A549 (cell line): ENCODE measurements around the gene TPO. TPM values are rescaled to one million over a fixed set of nuclear protein-coding genes. Genes with fewer than 3 reads are reported as not detected.

Experiments
- ATAC-seq, 2 experiments: fragments of 200-7000 bp in 1 of 2; fragments of >200 bp in 1 of 2; cut with Nextera tagmentation in 1 of 2; cut with Tn5 transposase in 1 of 2; 3 replicates each; pipeline versions ENCODE4 v1.8.0 to v1.9.1; 2018 to 2020; ENCODE audit warnings: mild to moderate bottlenecking in 1 of 2, moderate library complexity in 1 of 2
- CTCF ChIA-PET: fragments of 300-600 bp; sonication (Branson Sonifier 250); formaldehyde crosslinking; extraction: SDS; loops from one replicate; lab custom pipeline; 2021; ENCODE audit warnings: antibody characterized with exemption, inconsistent platforms; lab: Yijun Ruan, JAX
- POLR2A ChIA-PET: fragments of 350-600 bp; formaldehyde crosslinking; extraction: SDS; loops from one replicate; lab custom pipeline; 2021; ENCODE audit warnings: antibody characterized with exemption, inconsistent platforms; lab: Yijun Ruan, JAX
- DNase-seq, 2 experiments: peaks; one replicate each; pipeline versions ENCODE4 v3.0.0 to v3.0.0-alpha.2; 2011 to 2016; ENCODE audit warnings: low read depth in 1 of 2, low spot score in 1 of 2
- FAIRE-seq: peaks from 2 replicates; lab custom pipeline; 2011; peaks lifted over from hg19 to GRCh38; lab: Jason Lieb, UNC
- H3K27ac ChIP-seq, 2 experiments: fragments of >200 bp; sonication (Bioruptor Twin); formaldehyde crosslinking; 3 replicates each; pipeline ENCODE4 v1.5.1; 2016 to 2017
- H3K4me1 ChIP-seq: fragments of >200 bp; sonication (Bioruptor Twin); formaldehyde crosslinking; 3 replicates; pipeline ENCODE4 v1.6.1; 2016
- H3K4me2 ChIP-seq: fragments of >200 bp; sonication (Bioruptor Twin); formaldehyde crosslinking; 3 replicates; pipeline ENCODE4 v1.6.1; 2016
- H3K4me3 ChIP-seq: fragments of >200 bp; sonication (Bioruptor Twin); formaldehyde crosslinking; 3 replicates; pipeline ENCODE4 v1.5.1; 2016
- H3K9me3 ChIP-seq: fragments of >200 bp; sonication (Bioruptor Twin); formaldehyde crosslinking; 3 replicates; pipeline ENCODE4 v1.6.1; 2016
- CBX2 ChIP-seq: fragments of 200-600 bp; sonication (generic); IDR thresholded peaks from 2 replicates; pipeline ENCODE4 v1.6.1; 2016; ENCODE audit warnings: low read depth, mild to moderate bottlenecking, borderline replicate concordance
- EHMT2 ChIP-seq: fragments of 200-600 bp; sonication (generic); IDR thresholded peaks from 2 replicates; pipeline ENCODE4 v1.6.1; 2016; ENCODE audit warnings: antibody characterized with exemption, low read depth, mild to moderate bottlenecking, moderate library complexity
- FOSB ChIP-seq: fragments of 250-450 bp; sonication (Bioruptor Pico); IDR thresholded peaks from 2 replicates; pipeline ENCODE4 v1.5.0; 2020; ENCODE audit warnings: mild to moderate bottlenecking, moderate library complexity
- HOXB5 ChIP-seq: fragments of 250-450 bp; sonication (Bioruptor Pico); IDR thresholded peaks from 2 replicates; pipeline ENCODE4 v1.5.0; 2020; ENCODE audit warnings: mild to moderate bottlenecking, moderate library complexity
- KDM5A ChIP-seq: fragments of 200-600 bp; sonication (generic); IDR thresholded peaks from 2 replicates; pipeline ENCODE4 v1.6.1; 2016; ENCODE audit warnings: antibody characterized with exemption, mild to moderate bottlenecking
- MAFK ChIP-seq: fragments of 450-650 bp; IDR thresholded peaks from 2 replicates; pipeline ENCODE4 v1.6.1; 2014; ENCODE audit not compliant: partially characterized antibody
- MAZ ChIP-seq: fragments of 150-350 bp; IDR thresholded peaks from 2 replicates; pipeline ENCODE4 v1.6.1; 2014; ENCODE audit warnings: antibody characterized with exemption, low read depth, low read length, borderline replicate concordance
- MYC ChIP-seq: IDR thresholded peaks from 2 replicates; pipeline ENCODE4 v1.6.1; 2012; ENCODE audit warnings: mild to moderate bottlenecking, inconsistent platforms, low read length, improper control_type of control experiment, borderline replicate concordance
- POLR2A ChIP-seq: IDR thresholded peaks from 2 replicates; pipeline ENCODE4 v1.6.1; 2012; ENCODE audit warnings: mild to moderate bottlenecking, low read length
- RARB ChIP-seq: fragments of 250-450 bp; sonication (Bioruptor Pico); IDR thresholded peaks from 2 replicates; pipeline ENCODE4 v1.8.0; 2021; ENCODE audit warnings: mild to moderate bottlenecking, moderate library complexity
- ZFP36 ChIP-seq: fragments of 450-650 bp; IDR thresholded peaks from 2 replicates; pipeline ENCODE4 v1.6.1; 2014; ENCODE audit warnings: borderline replicate concordance; ENCODE audit not compliant: partially characterized antibody
- WGBS: methylation state at CpG from one replicate; pipeline ENCODE4 v1.1.6; 2017; ENCODE audit errors: missing lambda C conversion rate; 5-methylcytosine and 5-hydroxymethylcytosine counted together
- polyA plus RNA-seq, 4 experiments: library from polyadenylated mRNA; depleted of rRNA in 3 of 4; stranded (reverse); fragments of >200 nt; fragmentation: RNase III in 1 of 4; extraction: RNeasy Plus Mini Kit Qiagen cat#74134 plus additional on column Dnase treatment in 1 of 4; gene quantifications; 2 replicates in 3 of 4; 3 replicates in 1 of 4; pipeline ENCODE4 v1.2.3, GENCODE V29; 2011 to 2017
- TF ChIP-seq, protein P1 (sequence below): fragments of >200 bp; sonication (Bioruptor Twin); formaldehyde crosslinking; IDR thresholded peaks from 2 replicates; pipeline ENCODE4 v1.6.1; 2016
- TF ChIP-seq, protein P2 (sequence below): fragments of 150-350 bp; IDR thresholded peaks from 2 replicates; pipeline ENCODE4 v1.6.1; 2014; ENCODE audit warnings: low read depth, mild to moderate bottlenecking, low read length
- TF ChIP-seq, protein P3 (sequence below): fragments of 250-450 bp; sonication (Bioruptor Pico); IDR thresholded peaks from 2 replicates; pipeline ENCODE4 v1.5.0; 2021; ENCODE audit warnings: mild to moderate bottlenecking, moderate library complexity, borderline replicate concordance

TPO gene
- polyA plus RNA-seq, 2 of the 4 experiments (the other 2 are of a cell fraction), result 0.05 TPM; not detected in 1

DNA sequence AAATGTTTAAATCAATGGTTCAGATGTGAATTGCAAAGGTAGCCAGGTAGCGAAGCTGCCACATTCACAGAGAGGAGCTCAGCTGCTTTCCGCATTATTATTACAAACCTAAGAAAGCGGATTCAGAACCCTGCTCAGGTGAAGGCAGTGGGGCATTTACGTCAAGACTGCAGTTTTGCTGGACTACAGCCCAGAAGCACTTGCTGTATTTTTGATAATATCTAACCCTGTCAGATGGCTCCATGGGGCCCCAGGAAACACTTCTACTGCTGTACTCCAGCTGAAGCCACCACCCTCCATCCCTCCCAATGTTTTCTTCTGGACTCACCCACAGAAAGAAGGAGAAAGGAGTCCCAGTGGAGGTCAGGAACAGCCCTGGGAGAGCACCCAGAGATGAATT, 96.9 kb downstream of the TPO start:
- Histone ChIP-seq H3K4me1 (no peaks in the 10 kb centered on the region), H3K27ac (no peak overlapping the region), H3K4me2 (no peak overlapping the region), H3K9me3 (no peaks in the 10 kb centered on the region), H3K4me3 (no peak overlapping the region)
- 35% methylated on average over 4 of the region's 4 CpGs for WGBS
- DNase-seq (no peak), ATAC-seq (no peak), FAIRE-seq (no peak)
- TF ChIP-seq MYC (no peak), POLR2A (no peak)
- POLR2A ChIA-PET, result no interaction called here
- CTCF ChIA-PET, result no interaction called here

DNA sequence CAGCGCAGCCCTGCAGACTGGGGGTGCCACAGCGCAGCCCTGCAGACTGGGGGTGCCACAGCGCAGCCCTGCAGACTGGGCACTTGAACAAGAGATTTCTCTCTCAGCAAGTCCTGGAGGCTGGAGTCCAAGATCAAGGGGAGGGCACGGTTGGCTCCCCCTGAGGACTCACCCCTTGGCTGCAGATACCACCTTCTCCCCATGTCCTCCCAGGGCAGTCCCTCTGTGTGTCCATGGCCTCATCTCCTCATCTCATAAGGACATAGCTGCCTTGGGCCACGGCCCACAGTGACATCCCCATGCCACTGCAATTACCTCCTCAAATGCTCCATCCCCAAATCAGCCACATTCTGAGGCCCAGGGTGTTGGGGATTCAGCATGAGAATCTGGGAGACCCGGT, 98.2 kb downstream of the TPO start:
- H3K9me3 ChIP-seq, result no peaks in the 10 kb centered on the region
- no peak overlapping the region for H3K4me2 ChIP-seq
- POLR2A ChIA-PET, result no interaction called here
- no peaks in the 10 kb centered on the region for H3K4me1 ChIP-seq
- no peak overlapping the region for H3K4me3 ChIP-seq
- CTCF ChIA-PET, result interaction anchor here (0.9 kb wide), 1 partner anchor 47 kb away, joined by 3 read pairs; no protein-coding TSS in a partner anchor
- H3K27ac ChIP-seq, result no peak overlapping the region
- no peak for DNase-seq
- FAIRE-seq, result no peak
- 0% methylated on average over 3 of the region's 6 CpGs for WGBS
- TF ChIP-seq, protein P1, sequence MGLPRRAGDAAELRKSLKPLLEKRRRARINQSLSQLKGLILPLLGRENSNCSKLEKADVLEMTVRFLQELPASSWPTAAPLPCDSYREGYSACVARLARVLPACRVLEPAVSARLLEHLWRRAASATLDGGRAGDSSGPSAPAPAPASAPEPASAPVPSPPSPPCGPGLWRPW, result no peak
- TF ChIP-seq RARB (no peak), ZFP36 (no peak), CBX2 (no peak), HOXB5 (CRISPR knock-in tag) (no peak), MAZ (no peak), KDM5A (no peak), MAFK (no peak)
- TF ChIP-seq, protein P2, sequence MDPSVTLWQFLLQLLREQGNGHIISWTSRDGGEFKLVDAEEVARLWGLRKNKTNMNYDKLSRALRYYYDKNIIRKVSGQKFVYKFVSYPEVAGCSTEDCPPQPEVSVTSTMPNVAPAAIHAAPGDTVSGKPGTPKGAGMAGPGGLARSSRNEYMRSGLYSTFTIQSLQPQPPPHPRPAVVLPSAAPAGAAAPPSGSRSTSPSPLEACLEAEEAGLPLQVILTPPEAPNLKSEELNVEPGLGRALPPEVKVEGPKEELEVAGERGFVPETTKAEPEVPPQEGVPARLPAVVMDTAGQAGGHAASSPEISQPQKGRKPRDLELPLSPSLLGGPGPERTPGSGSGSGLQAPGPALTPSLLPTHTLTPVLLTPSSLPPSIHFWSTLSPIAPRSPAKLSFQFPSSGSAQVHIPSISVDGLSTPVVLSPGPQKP, result no peak
- TF ChIP-seq, protein P3, sequence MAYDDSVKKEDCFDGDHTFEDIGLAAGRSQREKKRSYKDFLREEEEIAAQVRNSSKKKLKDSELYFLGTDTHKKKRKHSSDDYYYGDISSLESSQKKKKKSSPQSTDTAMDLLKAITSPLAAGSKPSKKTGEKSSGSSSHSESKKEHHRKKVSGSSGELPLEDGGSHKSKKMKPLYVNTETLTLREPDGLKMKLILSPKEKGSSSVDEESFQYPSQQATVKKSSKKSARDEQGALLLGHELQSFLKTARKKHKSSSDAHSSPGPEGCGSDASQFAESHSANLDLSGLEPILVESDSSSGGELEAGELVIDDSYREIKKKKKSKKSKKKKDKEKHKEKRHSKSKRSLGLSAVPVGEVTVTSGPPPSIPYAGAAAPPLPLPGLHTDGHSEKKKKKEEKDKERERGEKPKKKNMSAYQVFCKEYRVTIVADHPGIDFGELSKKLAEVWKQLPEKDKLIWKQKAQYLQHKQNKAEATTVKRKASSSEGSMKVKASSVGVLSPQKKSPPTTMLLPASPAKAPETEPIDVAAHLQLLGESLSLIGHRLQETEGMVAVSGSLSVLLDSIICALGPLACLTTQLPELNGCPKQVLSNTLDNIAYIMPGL (CRISPR knock-in tag), result no peak
- no peak for ATAC-seq

DNA sequence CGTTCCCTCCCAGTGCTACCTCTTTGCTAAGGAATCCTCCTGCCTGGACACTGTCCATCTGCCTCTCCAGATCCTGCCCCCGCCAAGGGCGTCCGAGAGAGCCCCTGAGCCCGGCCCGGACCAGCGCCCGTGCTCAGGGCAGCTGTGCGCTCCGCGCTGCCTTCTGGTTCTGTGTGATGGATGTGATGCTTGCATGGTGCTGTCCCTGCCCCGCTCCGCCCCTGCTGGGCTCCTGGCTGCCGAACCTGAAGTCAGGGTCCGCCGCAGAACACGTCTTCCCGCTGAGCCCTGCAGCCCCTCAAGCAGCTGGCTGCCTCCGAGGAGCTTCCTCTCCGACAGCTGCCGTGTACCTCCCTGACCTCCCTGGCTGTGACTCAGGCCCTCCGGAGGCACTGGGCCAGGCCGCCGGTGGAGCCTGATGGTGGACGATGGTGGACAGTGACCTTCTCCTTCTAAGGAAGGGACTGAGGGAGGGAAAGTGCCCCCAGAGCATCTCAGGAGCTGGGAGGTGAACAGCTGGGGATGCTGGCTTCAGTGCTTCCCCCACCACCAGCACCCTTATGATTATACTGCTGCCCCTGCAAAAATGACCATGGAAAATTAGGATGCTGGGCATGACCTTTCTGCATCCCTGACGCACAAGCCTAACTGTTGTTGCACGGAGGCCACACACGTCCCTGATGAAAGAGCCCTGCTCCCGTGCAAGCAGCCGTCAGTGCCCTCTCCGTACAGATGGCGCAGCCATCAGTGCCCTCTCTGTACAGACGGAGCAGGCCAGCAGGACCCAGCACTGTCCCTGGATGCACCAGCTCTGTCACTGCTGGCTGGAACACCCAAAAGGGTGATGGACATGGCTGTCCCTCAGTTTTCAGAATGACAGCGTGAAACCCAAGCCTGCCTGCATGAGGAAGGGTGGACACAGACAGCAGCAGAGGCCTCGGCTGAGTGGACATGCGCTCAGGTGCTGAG, 99.3 kb downstream of the TPO start:
- TF ChIP-seq, protein P1, result no peak
- no peak for TF ChIP-seq KDM5A
- TF ChIP-seq FOSB, result no peak
- TF ChIP-seq EHMT2, result no peak
- H3K4me3 ChIP-seq, result no peak overlapping the region
- H3K27ac ChIP-seq, result no peak overlapping the region
- ChIA-PET POLR2A (no interaction called here), CTCF (no interaction called here)
- ATAC-seq (no peak), FAIRE-seq (no peak), DNase-seq (no peak)
- no peak overlapping the region for H3K4me2 ChIP-seq
- no peaks in the 10 kb centered on the region for H3K9me3 ChIP-seq
- H3K4me1 ChIP-seq, result no peaks in the 10 kb centered on the region
- WGBS, result 43% methylated on average over 30 of the region's 36 CpGs
